Measurements from ENCODE around the gene JAM2.
"Not testable (repeated sequence)": the region's sequence is repeated elsewhere in the genome, so short reads cannot be mapped to it uniquely, and the experiment has no call there.

JAM2 gene

DNA sequence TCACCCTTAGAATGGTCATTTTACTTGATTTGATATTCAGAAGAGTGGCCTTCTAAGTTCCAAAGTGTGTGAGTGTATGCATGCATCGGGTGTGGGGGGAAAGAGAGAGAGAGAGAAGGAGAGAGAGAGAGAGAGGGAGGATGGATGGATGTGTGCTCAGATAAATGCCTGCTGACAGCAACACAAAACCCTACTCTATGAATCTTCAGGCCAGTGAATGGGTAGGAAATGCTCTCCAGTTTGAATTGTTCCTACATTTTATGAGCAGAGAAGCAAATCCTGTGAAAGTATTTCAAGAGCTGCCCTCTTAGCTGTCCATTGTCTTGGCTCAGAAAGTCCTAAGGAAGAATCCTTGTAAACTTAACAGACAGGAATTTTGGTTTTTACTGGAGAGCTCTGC is 7.4 kb downstream of the JAM2 start:
- DNase-seq: no peak

DNA sequence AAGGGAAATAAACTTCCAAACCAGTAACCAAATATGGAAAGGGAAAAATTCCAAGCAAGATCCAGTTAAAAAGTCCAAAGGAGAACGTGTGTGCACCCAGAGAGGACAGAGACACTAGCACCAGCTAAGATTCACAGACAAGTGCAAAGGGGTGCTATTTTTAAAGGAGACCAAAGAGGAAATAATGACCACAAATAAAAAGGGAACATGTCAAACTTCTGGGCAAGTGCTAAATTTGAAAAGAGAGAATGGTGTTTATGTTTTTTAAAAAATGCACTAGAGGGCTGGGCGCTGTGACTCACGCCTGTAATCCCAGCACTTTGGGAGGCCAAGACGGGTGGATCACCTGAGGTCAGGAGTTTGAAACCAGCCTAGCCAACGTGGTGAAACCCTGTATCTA is 8.6 kb downstream of the JAM2 start:
- DNase-seq: no peak

DNA sequence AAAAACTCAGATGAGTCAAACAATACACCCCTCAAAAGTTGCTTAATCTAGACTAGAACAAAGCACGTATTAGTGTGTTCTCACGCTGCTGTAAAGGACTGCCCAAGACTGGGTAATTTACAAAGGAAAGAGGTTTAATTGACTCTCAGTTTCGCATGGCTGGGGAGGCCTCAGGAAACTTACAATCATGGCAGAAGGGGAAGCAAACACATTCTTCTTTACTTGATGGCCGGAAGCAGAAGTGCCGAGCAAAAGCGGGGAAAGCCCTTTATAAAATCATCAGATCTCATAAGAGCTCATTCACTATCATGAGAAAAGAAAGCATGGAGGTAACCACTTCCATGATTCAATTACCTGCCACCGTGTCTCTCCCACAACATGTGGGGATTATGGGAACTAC is 10.1 kb downstream of the JAM2 start:
- no peak for DNase-seq

GRCh38 chr21:25656412-25656811 is 17.4 kb downstream of the JAM2 start:
- DNase-seq: no peak

DNA sequence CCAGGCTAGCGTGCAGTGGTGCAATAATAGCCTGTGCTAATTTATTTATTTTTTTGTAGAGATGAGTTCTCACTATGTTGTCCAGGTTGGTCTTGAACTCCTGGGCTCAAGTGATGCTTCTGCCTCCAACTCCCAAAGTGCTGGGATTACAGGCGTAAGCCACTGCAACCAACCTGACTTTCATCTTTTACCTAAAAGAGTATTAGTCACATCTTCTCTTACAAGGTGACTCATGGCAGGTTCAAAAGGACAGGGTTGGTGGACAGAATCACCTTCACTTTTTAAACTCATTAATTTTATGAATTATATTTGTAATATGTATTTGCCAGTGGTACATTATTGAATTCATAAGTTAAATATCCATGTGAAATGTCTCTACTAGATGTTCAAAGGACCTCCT is 18.1 kb downstream of the JAM2 start:
- DNase-seq: no peak

DNA sequence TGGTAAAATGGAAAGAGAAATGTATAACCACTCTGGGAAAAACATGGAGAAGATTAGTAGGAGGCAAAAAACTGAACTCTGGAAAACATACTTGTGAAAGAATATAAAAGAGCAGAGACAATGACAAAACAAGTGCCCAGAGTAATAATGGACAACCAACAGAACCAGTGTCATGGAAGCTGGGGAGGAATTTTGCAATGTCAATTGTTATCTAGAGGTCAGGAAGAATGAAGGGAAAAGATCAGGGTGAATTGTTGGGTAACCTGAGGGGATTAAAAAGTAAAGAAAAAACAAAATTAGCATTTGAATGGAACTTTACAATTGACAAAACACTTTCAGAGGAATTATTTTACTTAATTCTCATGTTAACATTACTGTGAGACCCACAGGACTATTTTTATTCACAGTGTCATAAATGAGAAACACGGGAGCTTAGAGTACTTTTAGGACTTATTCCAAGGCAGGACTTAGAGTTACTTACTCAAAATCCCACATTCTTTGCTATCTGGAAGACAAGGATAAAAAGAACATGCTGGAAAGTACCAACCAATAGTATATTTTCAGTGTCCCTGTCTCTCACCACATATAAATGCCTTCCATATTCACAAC is 19.5 kb downstream of the JAM2 start:
- DNase-seq: no peak

GRCh38 chr21:25660233-25660632 is 21.2 kb downstream of the JAM2 start:
- no peak for DNase-seq

GRCh38 chr21:25664491-25664931 is 25.5 kb downstream of the JAM2 start:
- DNase-seq: no peak

- DNase-seq: peak; percentile 87
Measured at GRCh38 chr21:25670726-25671125, 31.7 kb downstream of the JAM2 start.

- DNase-seq: no peak
Measured at GRCh38 chr21:25676451-25676850, 37.4 kb downstream of the JAM2 start.

GRCh38 chr21:25682382-25682781 is 43.3 kb downstream of the JAM2 start:
- DNase-seq: no peak

DNA sequence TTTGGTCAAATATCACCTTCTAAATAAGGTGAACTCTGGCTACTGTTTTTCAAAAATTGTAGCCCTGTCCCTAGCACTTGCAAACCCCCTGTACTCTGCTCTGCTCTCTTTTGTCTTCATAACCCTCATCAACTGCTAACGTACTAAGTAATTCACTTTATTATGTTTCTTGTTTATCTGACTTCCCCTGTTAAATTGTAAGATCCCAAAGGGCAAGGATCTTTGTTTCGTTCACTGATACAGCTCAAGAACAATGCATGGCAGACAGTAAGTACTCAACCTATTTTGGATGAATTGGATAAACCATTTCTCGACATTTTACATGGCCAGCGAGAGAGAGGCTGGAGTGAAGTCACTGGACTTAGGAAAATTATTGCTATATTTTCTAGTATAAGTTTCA is 48.7 kb downstream of the JAM2 start:
- DNase-seq: no peak

- DNase-seq: peak; percentile 22
Measured at GRCh38 chr21:25688275-25689155, 49.5 kb downstream of the JAM2 start.

DNA sequence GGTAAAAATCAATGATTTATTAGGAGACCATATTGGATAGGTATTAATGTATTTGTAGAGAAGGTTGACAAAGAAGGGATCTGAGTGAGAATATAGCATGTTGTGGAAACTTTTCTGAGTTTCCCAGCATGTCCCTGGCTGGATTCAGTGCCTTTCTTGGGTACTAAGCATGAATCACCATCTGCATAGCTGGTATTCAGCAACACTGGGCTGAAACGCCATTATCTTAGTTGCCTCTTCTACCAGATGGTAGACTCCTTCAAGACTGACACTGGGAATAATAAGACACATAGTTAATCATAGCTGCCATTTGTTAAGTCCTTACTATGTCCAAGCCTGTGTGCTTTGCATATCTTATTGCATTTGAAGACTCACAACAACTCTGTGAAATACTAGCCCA is 50.2 kb downstream of the JAM2 start:
- DNase-seq: peak; percentile 19

DNA sequence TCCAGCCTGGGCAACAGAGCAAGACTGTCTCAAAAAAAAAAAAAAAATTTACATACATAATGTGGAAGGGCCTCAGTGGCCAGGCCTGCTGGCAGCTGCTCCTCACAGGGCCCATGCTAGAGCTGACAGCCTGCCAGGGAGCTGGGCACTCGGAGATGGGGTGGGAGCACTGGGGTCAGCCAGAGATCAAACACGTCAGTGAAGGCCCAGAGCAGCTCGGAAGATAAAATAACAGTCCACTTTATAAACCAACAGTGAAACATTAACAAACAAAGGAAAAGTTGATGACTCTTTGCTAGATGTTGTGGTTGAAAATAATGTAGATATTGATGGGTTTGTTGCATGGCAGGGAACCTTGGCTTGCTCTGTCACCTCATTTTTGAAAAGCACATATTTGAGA is 52.9 kb downstream of the JAM2 start:
- no peak for DNase-seq

GRCh38 chr21:25695461-25695860 is 56.4 kb downstream of the JAM2 start:
- not testable (repeated sequence) for DNase-seq

DNA sequence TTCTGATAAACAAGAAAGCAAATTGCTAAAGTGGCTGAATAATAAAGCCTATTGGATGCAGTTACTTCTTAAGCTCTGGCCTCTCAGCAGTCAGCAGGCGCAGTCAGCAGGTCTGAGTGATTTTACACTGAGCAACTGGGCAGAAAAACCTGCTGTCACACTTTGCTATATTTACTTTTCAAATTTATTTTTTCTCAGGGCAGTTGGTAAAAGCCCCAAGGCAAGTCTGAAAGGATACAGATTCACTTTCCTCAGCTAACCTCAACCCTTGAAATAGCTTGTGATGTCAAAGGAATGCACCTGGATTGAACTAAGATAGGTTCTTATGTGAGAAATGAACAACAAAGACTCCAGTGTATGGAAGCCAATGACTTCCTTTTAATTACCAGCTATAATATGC is 61.7 kb downstream of the JAM2 start:
- no peak for DNase-seq

DNA sequence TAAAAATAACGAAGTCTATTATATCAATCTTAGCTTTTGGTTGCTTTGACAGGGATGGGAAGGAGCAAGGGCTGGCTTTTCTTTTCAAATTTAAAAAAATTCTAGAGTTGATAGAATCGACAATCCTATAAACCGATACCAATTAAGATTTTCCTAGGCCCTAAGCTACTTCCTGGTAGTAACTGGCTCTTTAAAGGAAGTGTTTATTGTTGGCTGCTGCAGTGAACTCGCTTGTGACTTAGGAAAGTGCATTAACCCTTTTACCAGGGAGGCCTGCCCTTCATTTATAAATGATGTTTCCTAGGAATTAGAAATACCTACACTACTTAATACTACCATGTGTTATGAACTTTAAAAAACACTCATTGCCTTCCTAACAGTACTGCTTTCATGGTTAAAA is 62.5 kb downstream of the JAM2 start:
- no peak for DNase-seq

DNA sequence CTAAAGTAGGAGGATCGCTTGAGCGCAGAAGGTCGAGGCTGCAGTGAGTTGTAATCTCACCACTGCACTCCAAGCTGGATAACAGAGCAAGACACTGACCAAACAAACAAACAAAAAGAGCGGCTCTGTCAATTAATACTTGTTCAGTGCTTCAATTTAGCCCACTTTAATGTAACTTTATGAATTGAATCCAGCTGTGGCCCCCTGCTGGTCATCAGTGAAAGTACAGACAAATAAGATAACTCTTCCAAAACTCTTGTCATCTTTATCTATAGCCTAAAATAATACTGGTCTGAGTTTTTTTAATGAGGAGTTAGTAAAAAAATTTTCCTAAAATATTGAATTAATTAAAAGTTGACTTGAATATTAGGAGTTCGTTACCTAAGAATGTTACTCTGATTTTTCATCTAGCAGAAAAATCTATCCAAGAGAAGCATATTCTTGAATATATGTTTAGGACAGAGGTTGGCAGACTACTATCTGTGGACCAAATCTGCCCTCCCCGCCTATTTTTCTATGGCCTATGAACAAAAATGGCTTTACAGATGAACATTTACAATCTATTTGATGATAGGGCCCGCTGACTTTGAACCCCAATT is 69.5 kb downstream of the JAM2 start:
- DNase-seq: peak; percentile 42

- DNase-seq: no peak
Measured at GRCh38 chr21:25709684-25710265, 70.7 kb downstream of the JAM2 start.

DNA sequence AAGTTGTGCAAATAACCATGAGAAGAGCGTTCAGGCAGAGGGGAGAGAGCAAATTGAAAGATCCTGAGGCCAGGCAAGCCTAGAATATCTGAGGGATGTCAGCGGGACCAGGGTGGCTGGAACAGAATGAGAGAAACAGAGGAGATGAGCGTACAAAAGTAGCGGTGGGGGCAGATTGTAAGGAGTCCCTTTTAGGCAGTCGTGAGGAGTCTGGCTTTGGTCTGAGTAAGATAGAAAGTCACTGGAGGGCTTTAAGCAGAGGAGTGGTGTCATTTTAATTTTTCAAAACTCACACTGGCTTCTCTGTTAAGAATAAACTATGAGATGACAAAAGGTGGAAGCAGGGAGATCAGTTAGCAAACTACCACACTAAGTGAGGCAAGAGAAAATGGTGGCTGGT is 71.5 kb downstream of the JAM2 start:
- DNase-seq: no peak

- DNase-seq: not testable (repeated sequence)
Measured at GRCh38 chr21:25714066-25714465, 75.0 kb downstream of the JAM2 start.

- peak; percentile 21 for DNase-seq
Measured at GRCh38 chr21:25717491-25718147, 78.6 kb downstream of the JAM2 start.

Measured in fibroblast of skin of abdomen (primary cell).